SU-DHL-6 (cell line): Measurements from ENCODE around the gene FRMD4B.
"Not testable (repeated sequence)": the region's sequence is repeated elsewhere in the genome, so short reads cannot be mapped to it uniquely, and the experiment has no call there.

Experiments
- H2AFZ ChIP-seq: fragments of 200-600 bp; sonication (generic); 2 replicates; pipeline ENCODE4 v1.6.1; 2014; ENCODE audit warnings: low read depth, mild to moderate bottlenecking, moderate library complexity, mixed read lengths, antibody characterized with exemption, low read length; ENCODE audit not compliant: severe bottlenecking
- H3F3A ChIP-seq: fragments of 200-600 bp; shearing (Covaris generic); 2 replicates; pipeline ENCODE4 v1.6.0; 2016; ENCODE audit warnings: antibody characterized with exemption, mild to moderate bottlenecking; ENCODE audit not compliant: insufficient read depth
- H3K27ac ChIP-seq: fragments of 200-600 bp; sonication (generic); 2 replicates; pipeline ENCODE4 v1.5.1; 2016; ENCODE audit warnings: low read depth, mild to moderate bottlenecking, low read length, moderate library complexity, mixed read lengths
- H3K27me3 ChIP-seq: fragments of 200-600 bp; sonication (generic), shearing (Covaris generic); 2 replicates; pipeline ENCODE4 v1.6.0; 2014; ENCODE audit warnings: mild to moderate bottlenecking, low read length
- H3K36me3 ChIP-seq: fragments of 200-600 bp; sonication (generic); 2 replicates; pipeline ENCODE4 v1.6.1; 2014; ENCODE audit warnings: mild to moderate bottlenecking, low read length, mixed read lengths
- H3K4me2 ChIP-seq: fragments of 300-600, 200-600 bp; shearing (Covaris generic), sonication (generic); 2 replicates; pipeline ENCODE4 v1.6.0; 2014; ENCODE audit warnings: low read length, low read depth, mild to moderate bottlenecking; ENCODE audit not compliant: poor library complexity, severe bottlenecking
- H3K4me3 ChIP-seq: fragments of 200-600 bp; sonication (generic); 2 replicates; pipeline ENCODE4 v1.5.1; 2014; ENCODE audit warnings: antibody characterized with exemption, low read length, mild to moderate bottlenecking, mixed read lengths; ENCODE audit not compliant: insufficient read depth, poor library complexity, severe bottlenecking
- H3K79me2 ChIP-seq: fragments of 200-600 bp; sonication (generic); 2 replicates; pipeline ENCODE4 v1.6.1; 2014; ENCODE audit warnings: mild to moderate bottlenecking, low read length, moderate library complexity; ENCODE audit not compliant: insufficient read depth
- H3K9ac ChIP-seq: fragments of 200-600 bp; sonication (generic); 2 replicates; pipeline ENCODE4 v1.7.0; 2014; ENCODE audit warnings: mild to moderate bottlenecking, low read length
- H3K9me2 ChIP-seq: fragments of 200-600 bp; sonication (generic); replicated peaks from 2 replicates; pipeline ENCODE4 v1.6.1; 2014; ENCODE audit warnings: low read length; ENCODE audit not compliant: insufficient read depth
- H3K9me3 ChIP-seq: fragments of 200-600 bp; sonication (generic); 2 replicates; pipeline ENCODE4 v1.6.1; 2014; ENCODE audit warnings: low read length, mixed read lengths; ENCODE audit not compliant: insufficient read depth
- H4K20me1 ChIP-seq: fragments of 200-600 bp; sonication (generic); 2 replicates; pipeline ENCODE4 v1.6.1; 2014; ENCODE audit warnings: low read depth, mild to moderate bottlenecking, antibody characterized with exemption, low read length, moderate library complexity, mixed read lengths
- CTCF ChIP-seq: fragments of 200-600 bp; sonication (generic); IDR thresholded peaks from one replicate; pipeline ENCODE4 v1.5.1; 2017; ENCODE audit warnings: antibody characterized with exemption, mild to moderate bottlenecking, low read length, moderate library complexity; ENCODE audit not compliant: insufficient read depth, poor library complexity, severe bottlenecking
- EZH2phosphoT487 ChIP-seq: fragments of 200-600 bp; sonication (generic), shearing (Covaris generic); conservative IDR thresholded peaks from 2 replicates; pipeline ENCODE4 v1.6.1; 2018; ENCODE audit warnings: mild to moderate bottlenecking, antibody characterized with exemption, low read length, moderate library complexity, mixed read lengths

FRMD4B gene

GRCh38 chr3:69283496-69283895 is 102.4 kb downstream of the FRMD4B start:
- Histone ChIP-seq H3K36me3 (no peaks in the 10 kb centered on the region), H3K4me3 (no peak overlapping the region), H3K79me2 (no peaks in the 10 kb centered on the region), H3K27ac (no peak overlapping the region), H4K20me1 (no peaks in the 10 kb centered on the region), H3K9me3 (no peaks in the 10 kb centered on the region), H3K27me3 (no peaks in the 10 kb centered on the region), H3F3A (no peaks in the 10 kb centered on the region), H3K9me2 (no peaks in the 10 kb centered on the region), H3K9ac (no peak overlapping the region), H2AFZ (no peak overlapping the region), H3K4me2 (no peak overlapping the region)
- TF ChIP-seq EZH2phosphoT487 (no peak), CTCF (no peak)

- TF ChIP-seq EZH2phosphoT487 (no peak), CTCF (no peak)
- Histone ChIP-seq H3K79me2 (no peaks in the 10 kb centered on the region), H2AFZ (no peak overlapping the region), H3K27me3 (no peaks in the 10 kb centered on the region), H3K9me3 (no peaks in the 10 kb centered on the region), H3K9me2 (no peaks in the 10 kb centered on the region), H3F3A (no peaks in the 10 kb centered on the region), H3K36me3 (no peaks in the 10 kb centered on the region), H3K4me3 (no peak overlapping the region), H4K20me1 (no peaks in the 10 kb centered on the region), H3K9ac (no peak overlapping the region), H3K27ac (no peak overlapping the region), H3K4me2 (no peak overlapping the region)
Observed at GRCh38 chr3:69282181-69282580, 103.7 kb downstream of the FRMD4B start.

GRCh38 chr3:69277403-69277802 is 108.5 kb downstream of the FRMD4B start:
- H3K9ac ChIP-seq, H3K4me2 ChIP-seq: not testable (repeated sequence)

GRCh38 chr3:69276884-69277283 is 109.0 kb downstream of the FRMD4B start:
- Histone ChIP-seq H3K4me3 (no peak overlapping the region), H3K9ac (no peak overlapping the region), H3F3A (no peaks in the 10 kb centered on the region), H3K4me2 (no peak overlapping the region), H3K27ac (no peak overlapping the region), H3K9me2 (no peaks in the 10 kb centered on the region), H2AFZ (no peak overlapping the region), H3K79me2 (no peaks in the 10 kb centered on the region), H4K20me1 (no peaks in the 10 kb centered on the region), H3K36me3 (no peaks in the 10 kb centered on the region), H3K9me3 (no peaks in the 10 kb centered on the region), H3K27me3 (no peaks in the 10 kb centered on the region)
- TF ChIP-seq CTCF: no peak
- TF ChIP-seq EZH2phosphoT487: no peak

More at GRCh38 chr3:69277403-69277802, 108.5 kb downstream of the FRMD4B start:
- not testable (repeated sequence) for H4K20me1 ChIP-seq, H3K4me3 ChIP-seq, H3K27me3 ChIP-seq, H3K79me2 ChIP-seq, H3K27ac ChIP-seq, H3K36me3 ChIP-seq, H2AFZ ChIP-seq, H3F3A ChIP-seq, H3K9me2 ChIP-seq, H3K9me3 ChIP-seq

GRCh38 chr3:69276191-69276590 is 109.7 kb downstream of the FRMD4B start:
- H3K36me3 ChIP-seq, H3K9me3 ChIP-seq, H2AFZ ChIP-seq, H4K20me1 ChIP-seq, H3K79me2 ChIP-seq, H3K4me2 ChIP-seq, H3K9me2 ChIP-seq, H3F3A ChIP-seq, H3K27me3 ChIP-seq, H3K27ac ChIP-seq, H3K9ac ChIP-seq, H3K4me3 ChIP-seq: not testable (repeated sequence)
